HepG2 (cell line): Measurements from ENCODE around the gene RUNX2. TPM values are rescaled to one million over a fixed set of nuclear protein-coding genes. Genes with fewer than 3 reads are reported as not detected.

Experiments used
- ATAC-seq: fragments of 200-7000 bp; cut with Tn5 transposase; 3 replicates; pipeline ENCODE4 v1.9.1; 2020; ENCODE audit warnings: mild to moderate bottlenecking, moderate library complexity
- BruUV-seq: library from RNA; stranded (reverse); fragments of 400-500 nt; replicated peaks from 2 replicates; lab custom pipeline; 2021; lab: Mats Ljungman, UMichigan
- CTCF ChIA-PET: fragments of 300-600 bp; formaldehyde crosslinking; extraction: SDS; loops from one replicate; lab custom pipeline; 2021; ENCODE audit warnings: low total read pairs, inconsistent platforms, low intra/inter-chr PET ratio; lab: Yijun Ruan, JAX
- POLR2A ChIA-PET: fragments of 350-600 bp; sonication (Branson Sonifier 250); formaldehyde crosslinking; loops from one replicate; lab custom pipeline; 2020; ENCODE audit warnings: antibody characterized with exemption, inconsistent platforms; lab: Yijun Ruan, JAX
- DNase-seq: peaks from one replicate; pipeline ENCODE4 v3.0.0-alpha.2; 2015; ENCODE audit warnings: low spot score
- FAIRE-seq: peaks from 3 replicates; lab custom pipeline; 2011; peaks lifted over from hg19 to GRCh38; lab: Jason Lieb, UNC
- H2AFZ ChIP-seq: one replicate; pipeline ENCODE4 v1.6.1; 2011; ENCODE audit warnings: low read length, inconsistent platforms
- H3K27ac ChIP-seq: fragments of 300-600 bp; 3 replicates; pipeline ENCODE4 v1.8.0; 2011; ENCODE audit warnings: mixed run types, mild to moderate bottlenecking, mixed read lengths, low read length, inconsistent platforms; ENCODE audit not compliant: insufficient read depth; ENCODE audit errors: extremely low read length
- H3K27me3 ChIP-seq, 2 experiments: fragments of 200-600 bp in 1 of 2; 2 replicates in 1 of 2; 3 replicates in 1 of 2; pipeline versions ENCODE4 v1.6.0 to v1.8.0; 2011; ENCODE audit warnings: low read length in 2 of 2, mild to moderate bottlenecking in 2 of 2, moderate library complexity in 2 of 2, inconsistent platforms in 1 of 2; ENCODE audit not compliant: insufficient read depth in 2 of 2, control insufficient read depth in 1 of 2
- H3K36me3 ChIP-seq, 2 experiments: fragments of 200-600 bp in 1 of 2; replicated peaks in 1 of 2; 2 replicates in 1 of 2; 3 replicates in 1 of 2; pipeline versions ENCODE4 v1.5.1 to v1.8.0; 2011; ENCODE audit warnings: low read length in 2 of 2, inconsistent platforms in 1 of 2; ENCODE audit not compliant: insufficient read depth in 2 of 2, control insufficient read depth in 1 of 2
- H3K4me1 ChIP-seq: 2 replicates; pipeline ENCODE4 v1.5.1; 2012; ENCODE audit warnings: low read length, inconsistent platforms; ENCODE audit not compliant: insufficient read depth
- H3K4me2 ChIP-seq: 2 replicates; pipeline ENCODE4 v1.6.0; 2011; ENCODE audit warnings: low read depth, low read length, inconsistent platforms
- H3K4me3 ChIP-seq, 3 experiments: fragments of 200-600 bp in 1 of 3; sonication (generic), shearing (Covaris generic) in 1 of 3; replicated peaks in 1 of 3; 2 replicates each; pipeline ENCODE4 v1.5.1; 2011 to 2016; ENCODE audit warnings: low read length in 3 of 3, inconsistent platforms in 2 of 3, low read depth in 2 of 3, mild to moderate bottlenecking in 2 of 3, control low read depth in 1 of 3, mixed read lengths in 1 of 3; ENCODE audit not compliant: insufficient read depth in 1 of 3
- H3K79me2 ChIP-seq: one replicate; pipeline ENCODE4 v1.6.1; 2011; ENCODE audit warnings: low read length, inconsistent platforms; ENCODE audit not compliant: insufficient read depth
- H3K9ac ChIP-seq: 2 replicates; pipeline ENCODE4 v1.6.0; 2011; ENCODE audit warnings: mild to moderate bottlenecking, low read depth, low read length, inconsistent platforms; ENCODE audit not compliant: insufficient read depth
- H3K9me3 ChIP-seq: 2 replicates; pipeline ENCODE4 v1.5.1; 2012; ENCODE audit warnings: mild to moderate bottlenecking, low read length
- H4K20me1 ChIP-seq: 2 replicates; pipeline ENCODE4 v1.6.0; 2011; ENCODE audit warnings: inconsistent platforms, mild to moderate bottlenecking, low read length, moderate library complexity; ENCODE audit not compliant: insufficient read depth
- DNMT1 ChIP-seq: sonication (generic); formaldehyde crosslinking; IDR thresholded peaks from 2 replicates; pipeline ENCODE4 v1.5.1; 2020; ENCODE audit warnings: mild to moderate bottlenecking, missing genetic modification reagents
- PHB2 ChIP-seq: fragments of 450-650 bp; IDR thresholded peaks from 2 replicates; pipeline ENCODE4 v1.6.1; 2018; ENCODE audit not compliant: partially characterized antibody
- SETDB1 ChIP-seq: sonication (generic); formaldehyde crosslinking; IDR thresholded peaks from 2 replicates; pipeline ENCODE4 v1.5.1; 2020; ENCODE audit warnings: missing genetic modification reagents, mild to moderate bottlenecking, borderline replicate concordance
- ZKSCAN8 ChIP-seq: IDR thresholded peaks from 2 replicates; pipeline ENCODE4 v1.6.1; 2016; ENCODE audit warnings: borderline replicate concordance, missing genetic modification reagents, missing compliant biosample characterization
- ZNF253 ChIP-seq: sonication (generic); formaldehyde crosslinking; IDR thresholded peaks from 2 replicates; pipeline ENCODE4 v1.8.0; 2022; ENCODE audit warnings: mild to moderate bottlenecking, missing genetic modification reagents, borderline replicate concordance
- ZNF430 ChIP-seq: sonication (generic); formaldehyde crosslinking; IDR thresholded peaks from 2 replicates; pipeline ENCODE4 v1.9.0; 2021; ENCODE audit warnings: mild to moderate bottlenecking, missing genetic modification reagents
- ZNF564 ChIP-seq: sonication (generic); formaldehyde crosslinking; IDR thresholded peaks from 2 replicates; pipeline ENCODE4 v1.8.1; 2023; ENCODE audit warnings: mild to moderate bottlenecking, missing genetic modification reagents
- ZNF777 ChIP-seq: sonication (generic); formaldehyde crosslinking; IDR thresholded peaks from 2 replicates; pipeline ENCODE4 v1.4.0; 2020; ENCODE audit warnings: missing genetic modification reagents
- ZNF788 ChIP-seq: sonication (generic); formaldehyde crosslinking; IDR thresholded peaks from 2 replicates; pipeline ENCODE4 v1.5.0; 2020; ENCODE audit warnings: mild to moderate bottlenecking, missing genetic modification reagents, borderline replicate concordance
- WGBS: methylation state at CpG from one replicate; pipeline ENCODE4 v1.1.6; 2017; ENCODE audit warnings: low lambda C conversion rate; 5-methylcytosine and 5-hydroxymethylcytosine counted together
- in situ Hi-C: cut with HindIII; loops from 2 replicates; pipeline ENCODE4 v1.10.0; 2017; ENCODE audit warnings: low pct_unique_long_range_greater_than_20kb; ENCODE audit not compliant: extremely low pct_ligation_motif_present
- intact Hi-C: fragments of 100-400 bp; cut with micrococcal nuclease; formaldehyde crosslinking; loops from one replicate; pipeline ENCODE4 v1.10.0; 2022; ENCODE audit not compliant: unreplicated experiment
- polyA plus RNA-seq, 8 experiments: library from polyadenylated mRNA; depleted of rRNA in 3 of 8; stranded (reverse) in 7 of 8; unstranded in 1 of 8; fragments of >200 nt; fragmentation: Illumina TruSeq in 4 of 8; extraction: Trizol in 4 of 8; gene quantifications; 2 replicates each; pipeline versions ENCODE4 v1.2.1 to v1.2.3, GENCODE V29; 2011 to 2016; ENCODE audit warnings: low read depth in 4 of 8, missing spikeins in 1 of 8, mixed read lengths in 1 of 8; ENCODE audit not compliant: insufficient read depth in 1 of 8
- total RNA-seq, 5 experiments: library from RNA; depleted of rRNA; stranded (reverse); fragments of >200 nt; fragmentation: Illumina TruSeq; extraction: Trizol; gene quantifications; 2 replicates each; pipeline ENCODE4 v1.2.3, GENCODE V29; 2016; ENCODE audit warnings: low read depth in 1 of 5
- TF ChIP-seq, protein P1 (sequence below): IDR thresholded peaks from 2 replicates; pipeline ENCODE4 v1.4.0; 2020; ENCODE audit warnings: mild to moderate bottlenecking, missing genetic modification reagents
- TF ChIP-seq, protein P2 (sequence below): sonication (generic); formaldehyde crosslinking; IDR thresholded peaks from 2 replicates; pipeline ENCODE4 v1.8.0; 2022; ENCODE audit warnings: missing genetic modification reagents, mild to moderate bottlenecking, moderate library complexity, borderline replicate concordance

RUNX2 gene
- total and polyA plus RNA-seq, 2 of the 13 experiments (the other 11 are each of a cell fraction or from before 2014, with no cell fraction given): not detected

- Histone ChIP-seq H3K9me3 (no peaks in the 10 kb centered on the region), H3K4me3 (no peak overlapping the region), H3K36me3 (no peaks in the 10 kb centered on the region), H2AFZ (no peak overlapping the region), H3K27me3 (peaks cover 8 to 31% of the 10 kb centered on the region in 2 experiments; a peak in 4 of 5 replicates), H3K27ac (no peak overlapping the region), H3K9ac (no peak overlapping the region), H3K4me1 (no peaks in the 10 kb centered on the region), H3K79me2 (no peaks in the 10 kb centered on the region), H3K4me2 (no peak overlapping the region), H4K20me1 (no peaks in the 10 kb centered on the region)
- BruUV-seq: no TSS peak
- DNase-seq: no peak
- no peak for ATAC-seq
- no peak for TF ChIP-seq ZNF430 (CRISPR knock-in tag)
- TF ChIP-seq, protein P1, sequence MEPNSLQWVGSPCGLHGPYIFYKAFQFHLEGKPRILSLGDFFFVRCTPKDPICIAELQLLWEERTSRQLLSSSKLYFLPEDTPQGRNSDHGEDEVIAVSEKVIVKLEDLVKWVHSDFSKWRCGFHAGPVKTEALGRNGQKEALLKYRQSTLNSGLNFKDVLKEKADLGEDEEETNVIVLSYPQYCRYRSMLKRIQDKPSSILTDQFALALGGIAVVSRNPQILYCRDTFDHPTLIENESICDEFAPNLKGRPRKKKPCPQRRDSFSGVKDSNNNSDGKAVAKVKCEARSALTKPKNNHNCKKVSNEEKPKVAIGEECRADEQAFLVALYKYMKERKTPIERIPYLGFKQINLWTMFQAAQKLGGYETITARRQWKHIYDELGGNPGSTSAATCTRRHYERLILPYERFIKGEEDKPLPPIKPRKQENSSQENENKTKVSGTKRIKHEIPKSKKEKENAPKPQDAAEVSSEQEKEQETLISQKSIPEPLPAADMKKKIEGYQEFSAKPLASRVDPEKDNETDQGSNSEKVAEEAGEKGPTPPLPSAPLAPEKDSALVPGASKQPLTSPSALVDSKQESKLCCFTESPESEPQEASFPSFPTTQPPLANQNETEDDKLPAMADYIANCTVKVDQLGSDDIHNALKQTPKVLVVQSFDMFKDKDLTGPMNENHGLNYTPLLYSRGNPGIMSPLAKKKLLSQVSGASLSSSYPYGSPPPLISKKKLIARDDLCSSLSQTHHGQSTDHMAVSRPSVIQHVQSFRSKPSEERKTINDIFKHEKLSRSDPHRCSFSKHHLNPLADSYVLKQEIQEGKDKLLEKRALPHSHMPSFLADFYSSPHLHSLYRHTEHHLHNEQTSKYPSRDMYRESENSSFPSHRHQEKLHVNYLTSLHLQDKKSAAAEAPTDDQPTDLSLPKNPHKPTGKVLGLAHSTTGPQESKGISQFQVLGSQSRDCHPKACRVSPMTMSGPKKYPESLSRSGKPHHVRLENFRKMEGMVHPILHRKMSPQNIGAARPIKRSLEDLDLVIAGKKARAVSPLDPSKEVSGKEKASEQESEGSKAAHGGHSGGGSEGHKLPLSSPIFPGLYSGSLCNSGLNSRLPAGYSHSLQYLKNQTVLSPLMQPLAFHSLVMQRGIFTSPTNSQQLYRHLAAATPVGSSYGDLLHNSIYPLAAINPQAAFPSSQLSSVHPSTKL (CRISPR knock-in tag): no peak
- no peak for TF ChIP-seq ZNF777 (CRISPR knock-in tag)
- no peak for TF ChIP-seq ZKSCAN8
- TF ChIP-seq ZNF253 (CRISPR knock-in tag): no peak
- no peak for TF ChIP-seq PHB2
- no peak for TF ChIP-seq SETDB1 (CRISPR knock-in tag)
- no peak for TF ChIP-seq ZNF564 (CRISPR knock-in tag)
- TF ChIP-seq, protein P2, sequence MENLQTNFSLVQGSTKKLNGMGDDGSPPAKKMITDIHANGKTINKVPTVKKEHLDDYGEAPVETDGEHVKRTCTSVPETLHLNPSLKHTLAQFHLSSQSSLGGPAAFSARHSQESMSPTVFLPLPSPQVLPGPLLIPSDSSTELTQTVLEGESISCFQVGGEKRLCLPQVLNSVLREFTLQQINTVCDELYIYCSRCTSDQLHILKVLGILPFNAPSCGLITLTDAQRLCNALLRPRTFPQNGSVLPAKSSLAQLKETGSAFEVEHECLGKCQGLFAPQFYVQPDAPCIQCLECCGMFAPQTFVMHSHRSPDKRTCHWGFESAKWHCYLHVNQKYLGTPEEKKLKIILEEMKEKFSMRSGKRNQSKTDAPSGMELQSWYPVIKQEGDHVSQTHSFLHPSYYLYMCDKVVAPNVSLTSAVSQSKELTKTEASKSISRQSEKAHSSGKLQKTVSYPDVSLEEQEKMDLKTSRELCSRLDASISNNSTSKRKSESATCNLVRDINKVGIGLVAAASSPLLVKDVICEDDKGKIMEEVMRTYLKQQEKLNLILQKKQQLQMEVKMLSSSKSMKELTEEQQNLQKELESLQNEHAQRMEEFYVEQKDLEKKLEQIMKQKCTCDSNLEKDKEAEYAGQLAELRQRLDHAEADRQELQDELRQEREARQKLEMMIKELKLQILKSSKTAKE (CRISPR knock-in tag): no peak
- no peak for TF ChIP-seq ZNF788 (CRISPR knock-in tag)
- no peak for TF ChIP-seq DNMT1 (CRISPR knock-in tag)
- in situ Hi-C loops: no loop called here
- ChIA-PET POLR2A (no interaction called here), CTCF (no interaction called here)
- FAIRE-seq: no peak
- 2% methylated on average over 3 of the region's 3 CpGs for WGBS
- intact Hi-C loops: no loop called here
Measured at GRCh38 chr6:45666846-45667245, 338.7 kb downstream of the RUNX2 start.
